ENCODE results near the gene COL5A2.

The COL5A2 gene

GRCh38 chr2:189069855-189070619, 109.5 kb downstream of the COL5A2 start:
- H3K4me3 ChIP-seq (ENCODE audit: low read length): no peak overlapping the region
- no peak for DNase-seq (ENCODE audit: low read depth)
- no peak for TF ChIP-seq CTCF (IDR thresholded peaks at IDR 0.05; ENCODE audit: insufficient read depth, low read depth, low read length, missing control alignments)

DNA sequence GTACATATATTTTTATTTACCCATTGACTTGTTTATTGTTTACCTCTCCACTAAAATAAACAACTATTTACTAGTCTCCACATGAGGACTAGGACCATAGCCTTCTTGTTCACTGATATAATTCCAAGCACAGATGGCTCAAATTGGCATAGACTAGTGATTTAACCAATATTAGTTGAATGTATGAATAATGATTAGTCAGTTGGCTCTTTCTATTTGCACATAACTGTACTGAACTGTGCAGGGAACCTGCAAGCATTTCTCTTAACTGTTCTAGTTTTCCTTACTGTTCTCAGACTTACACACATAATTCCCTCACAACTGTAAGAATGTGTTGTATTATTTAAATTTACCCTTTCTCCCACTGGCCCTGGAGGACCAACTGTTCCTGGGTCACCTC, 113.5 kb downstream of the COL5A2 start:
- TF ChIP-seq CTCF (IDR thresholded peaks at IDR 0.05; ENCODE audit: insufficient read depth, low read depth, low read length, missing control alignments): no peak
- no peak for DNase-seq (ENCODE audit: low read depth)
- H3K4me3 ChIP-seq (ENCODE audit: low read length): no peak overlapping the region

DNA sequence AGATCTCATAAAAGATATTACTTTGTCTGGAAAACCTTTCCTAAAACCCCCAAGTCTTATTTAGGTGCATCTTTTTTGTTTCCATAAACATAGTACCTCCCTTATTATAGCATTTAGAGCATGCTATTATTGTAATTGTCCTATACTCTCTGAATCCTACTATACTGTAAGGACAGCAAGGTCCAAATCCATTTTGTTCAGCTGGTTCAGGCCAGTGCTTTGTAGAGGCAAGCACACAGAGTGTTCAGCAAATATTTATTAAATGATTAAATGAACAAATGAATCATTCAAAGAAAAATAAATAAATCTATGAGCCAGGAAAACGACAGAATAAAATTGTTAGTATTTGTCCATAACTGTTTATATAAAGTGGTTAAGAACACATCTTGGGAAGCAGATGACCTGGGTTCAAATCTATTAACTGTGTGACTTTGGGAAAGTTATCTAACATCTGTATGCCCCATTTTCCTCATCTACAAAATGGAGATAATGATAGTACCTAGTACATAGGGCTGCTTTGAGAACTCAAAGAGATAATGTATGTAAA, 119.4 kb downstream of the COL5A2 start:
- no peak for DNase-seq (ENCODE audit: low read depth)
- TF ChIP-seq CTCF (IDR thresholded peaks at IDR 0.05; ENCODE audit: insufficient read depth, low read depth, low read length, missing control alignments): no peak

GRCh38 chr2:189057316-189057715, 122.2 kb downstream of the COL5A2 start:
- no peak for DNase-seq (ENCODE audit: low read depth)
- TF ChIP-seq CTCF (IDR thresholded peaks at IDR 0.05; ENCODE audit: insufficient read depth, low read depth, low read length, missing control alignments): no peak
- H3K4me3 ChIP-seq (ENCODE audit: low read length): no peak overlapping the region

More for the DNA sequence above, 119.4 kb downstream of the COL5A2 start:
- no peak overlapping the region for H3K4me3 ChIP-seq (ENCODE audit: low read length)

DNA sequence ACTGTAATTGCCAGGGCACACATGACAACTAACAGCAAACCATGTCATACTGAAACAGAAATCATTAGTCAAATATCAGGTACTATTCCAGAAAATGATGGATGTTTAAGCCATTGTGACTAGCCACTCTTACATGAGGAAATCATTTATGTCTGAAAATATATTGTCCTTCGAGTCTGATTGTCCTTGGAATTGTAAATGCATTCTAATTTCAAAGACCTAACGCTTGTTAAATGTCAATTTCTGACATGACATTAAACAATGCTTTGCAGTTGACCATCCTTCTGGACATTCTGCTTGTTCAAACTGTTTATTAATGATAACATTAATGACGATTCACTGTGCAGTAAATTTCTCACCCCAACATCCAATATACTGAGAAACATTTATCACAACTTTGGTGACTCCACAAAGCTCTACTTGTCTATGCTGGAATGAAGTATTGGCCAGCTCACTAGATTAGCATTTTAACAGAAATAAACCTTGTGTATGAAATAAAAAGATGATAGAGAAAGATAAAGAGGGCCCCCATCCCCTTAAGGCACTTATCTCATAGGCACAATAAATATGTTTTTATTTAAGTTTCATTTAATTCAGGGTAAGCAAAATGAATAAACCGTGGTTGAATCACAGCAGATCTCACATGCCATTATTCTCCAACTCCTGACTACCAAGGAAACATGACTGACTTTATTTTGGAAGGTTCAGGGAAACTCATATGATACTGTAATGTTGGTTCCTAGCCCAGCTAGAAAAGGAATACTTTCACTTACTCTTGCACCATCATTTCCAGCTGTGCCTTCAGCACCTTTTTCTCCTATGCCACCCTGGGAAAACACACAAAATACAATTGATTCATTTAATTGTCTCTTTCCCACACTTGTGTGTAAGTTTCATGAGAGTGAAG, 123.1 kb downstream of the COL5A2 start:
- H3K4me3 ChIP-seq (ENCODE audit: low read length): no peak overlapping the region
- DNase-seq (ENCODE audit: low read depth): no peak
- no peak for TF ChIP-seq CTCF (IDR thresholded peaks at IDR 0.05; ENCODE audit: insufficient read depth, low read depth, low read length, missing control alignments)

GRCh38 chr2:189050165-189050712, 129.3 kb downstream of the COL5A2 start:
- DNase-seq (ENCODE audit: low read depth): no peak
- no peak for TF ChIP-seq CTCF (IDR thresholded peaks at IDR 0.05; ENCODE audit: insufficient read depth, low read depth, low read length, missing control alignments)
- H3K4me3 ChIP-seq (ENCODE audit: low read length): no peak overlapping the region

All from epithelial cell of esophagus (primary cell).